HG03378 (cell line): Measurements from ENCODE around the gene NAIF1.
A peak's percentile ranks its signal among the peaks of the same experiment; 100 is the strongest.
"Not testable (repeated sequence)": the region's sequence is repeated elsewhere in the genome, so short reads cannot be mapped to it uniquely, and the experiment has no call there.

Experiments
- ATAC-seq: cut with Tn5 transposase; IDR thresholded peaks from one replicate; pipeline ENCODE4 v1.9.1; 2021; ENCODE audit warnings: mild to moderate bottlenecking, moderate library complexity; ENCODE audit not compliant: unreplicated experiment

The NAIF1 gene, protein sequence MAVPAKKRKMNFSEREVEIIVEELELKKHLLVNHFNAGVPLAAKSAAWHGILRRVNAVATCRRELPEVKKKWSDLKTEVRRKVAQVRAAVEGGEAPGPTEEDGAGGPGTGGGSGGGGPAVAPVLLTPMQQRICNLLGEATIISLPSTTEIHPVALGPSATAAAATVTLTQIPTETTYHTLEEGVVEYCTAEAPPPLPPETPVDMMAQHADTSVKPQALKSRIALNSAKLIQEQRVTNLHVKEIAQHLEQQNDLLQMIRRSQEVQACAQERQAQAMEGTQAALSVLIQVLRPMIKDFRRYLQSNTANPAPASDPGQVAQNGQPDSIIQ

DNA sequence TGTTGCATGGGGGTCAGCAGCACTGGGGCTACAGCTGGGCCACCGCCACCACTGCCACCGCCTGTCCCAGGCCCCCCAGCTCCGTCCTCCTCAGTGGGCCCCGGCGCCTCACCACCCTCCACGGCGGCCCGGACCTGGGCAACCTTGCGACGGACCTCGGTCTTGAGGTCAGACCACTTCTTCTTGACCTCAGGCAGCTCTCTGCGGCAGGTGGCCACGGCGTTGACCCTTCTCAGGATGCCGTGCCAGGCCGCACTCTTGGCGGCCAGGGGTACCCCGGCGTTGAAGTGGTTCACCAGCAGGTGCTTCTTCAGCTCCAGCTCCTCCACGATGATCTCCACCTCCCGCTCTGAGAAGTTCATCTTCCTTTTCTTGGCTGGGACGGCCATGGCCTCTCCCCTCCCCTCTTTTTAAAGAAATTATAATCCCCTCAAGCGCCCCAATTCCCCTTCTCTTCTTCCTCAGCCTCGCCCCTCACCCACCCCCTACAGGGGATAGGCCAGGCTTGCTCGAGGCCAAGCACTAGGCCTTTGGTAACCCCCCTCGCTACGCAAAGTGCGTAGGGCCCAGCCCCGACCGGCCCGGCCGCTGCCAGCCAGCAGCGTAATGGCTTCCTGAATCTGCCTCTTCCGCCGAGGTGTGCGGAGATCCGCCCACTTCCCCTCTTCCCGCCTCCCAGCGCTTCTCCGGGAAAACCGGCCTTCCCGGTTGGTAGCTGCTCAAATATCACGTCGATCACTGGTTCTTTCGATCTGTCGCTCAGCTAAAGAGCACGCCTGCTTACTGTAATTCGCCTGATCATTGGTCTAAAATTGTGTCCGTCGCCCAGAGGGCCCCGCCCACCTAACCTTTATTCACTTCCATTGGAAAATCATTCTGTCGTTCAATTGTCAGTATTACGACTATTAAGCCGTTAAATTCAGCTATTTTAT lies at the start of gene NAIF1:
Gene NAIF1 (minus strand): TSS at position 608 of the 932 bp plus-strand sequence. CDS start 219 bp downstream, at position 389.
- peak; percentile 68 for ATAC-seq

DNA sequence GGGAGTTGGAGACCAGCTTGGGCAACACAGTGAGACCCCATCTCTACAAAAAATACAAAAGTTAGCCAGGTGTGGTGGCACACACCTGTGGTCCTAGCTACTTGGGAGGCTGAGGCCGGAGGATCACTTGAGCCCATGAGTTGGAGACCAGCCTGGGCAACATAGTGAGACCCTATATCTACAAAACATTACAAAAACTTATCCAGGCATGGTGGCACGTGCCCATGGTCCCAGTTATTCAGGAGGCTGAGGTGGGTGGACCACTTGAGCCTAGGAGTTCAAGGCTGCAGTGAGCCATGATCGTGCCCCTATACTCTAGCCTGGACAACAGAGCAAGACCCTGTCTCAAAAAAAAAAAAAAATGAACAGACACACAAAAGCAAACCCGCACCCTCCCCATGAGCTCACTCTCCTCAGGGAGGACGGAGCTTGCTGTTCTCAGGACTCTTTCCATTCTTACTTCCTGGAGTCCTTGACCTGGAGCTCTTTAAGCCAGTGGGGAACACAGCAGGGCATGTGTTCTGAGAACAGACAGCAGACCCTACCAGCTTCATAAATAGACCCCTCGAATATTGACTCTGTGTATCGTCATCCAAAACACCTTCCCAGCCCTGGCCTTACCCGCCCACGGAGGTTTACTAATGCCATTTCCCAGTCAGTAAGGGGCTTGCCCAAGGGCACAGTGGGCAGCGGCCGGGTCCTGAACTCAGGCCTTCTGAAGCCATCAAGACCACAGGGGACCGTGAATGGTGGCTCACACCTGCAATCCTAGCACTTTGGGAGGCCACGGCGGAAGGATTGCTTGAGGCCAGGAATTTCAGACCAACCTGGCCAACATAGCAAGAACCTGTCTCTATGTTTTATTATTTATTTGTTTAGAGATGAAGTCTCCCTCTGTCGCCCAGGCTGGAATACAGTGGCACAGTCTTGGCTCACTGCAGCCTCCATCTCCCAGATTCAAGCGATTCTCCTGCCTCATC lies 49.3 kb upstream of the NAIF1 start:
- no peak for ATAC-seq

DNA sequence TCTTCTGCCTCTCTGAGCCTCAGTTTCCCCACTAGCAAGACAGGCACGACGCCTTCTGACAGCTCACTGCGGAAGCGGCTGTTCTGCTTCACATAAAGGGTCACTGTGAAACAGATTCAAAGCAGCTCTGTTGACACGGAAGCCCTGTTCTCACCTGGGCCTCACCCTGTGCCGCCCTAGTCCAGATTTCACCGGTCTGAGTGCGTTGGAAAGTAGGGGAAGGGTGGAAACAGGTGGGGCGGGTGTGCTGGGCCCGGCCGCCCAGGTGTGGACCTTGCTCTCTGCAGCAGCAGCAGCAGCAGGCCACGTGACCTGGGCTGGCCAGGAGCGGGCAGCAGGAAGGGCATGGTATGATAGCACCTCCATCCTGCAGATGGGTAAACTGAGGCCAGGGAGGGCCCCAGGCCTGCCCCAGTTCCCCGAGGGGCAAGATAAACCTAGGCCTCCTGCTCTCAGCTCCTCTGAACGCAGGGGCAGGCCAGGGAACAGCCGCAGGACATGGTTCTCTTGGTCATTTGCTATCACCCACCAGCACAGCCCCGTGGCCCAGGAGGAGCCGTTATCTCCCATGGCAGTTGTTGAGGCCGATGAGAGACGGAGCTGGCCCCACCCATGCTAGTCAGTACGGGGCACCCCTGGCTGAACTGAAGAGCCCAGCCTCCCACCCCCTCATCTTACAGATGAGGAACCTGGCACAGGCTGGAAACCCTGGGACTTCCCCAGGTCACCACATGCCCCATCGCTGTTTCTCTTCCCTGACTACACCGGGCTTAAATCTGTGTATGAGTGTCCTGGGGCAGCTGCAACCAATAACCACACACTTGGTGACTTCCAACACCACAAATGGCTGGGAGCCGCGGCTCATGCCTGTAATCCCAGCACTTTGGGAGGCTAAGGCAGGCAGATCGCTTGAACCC lies 48.3 kb upstream of the NAIF1 start:
- ATAC-seq = no peak

DNA sequence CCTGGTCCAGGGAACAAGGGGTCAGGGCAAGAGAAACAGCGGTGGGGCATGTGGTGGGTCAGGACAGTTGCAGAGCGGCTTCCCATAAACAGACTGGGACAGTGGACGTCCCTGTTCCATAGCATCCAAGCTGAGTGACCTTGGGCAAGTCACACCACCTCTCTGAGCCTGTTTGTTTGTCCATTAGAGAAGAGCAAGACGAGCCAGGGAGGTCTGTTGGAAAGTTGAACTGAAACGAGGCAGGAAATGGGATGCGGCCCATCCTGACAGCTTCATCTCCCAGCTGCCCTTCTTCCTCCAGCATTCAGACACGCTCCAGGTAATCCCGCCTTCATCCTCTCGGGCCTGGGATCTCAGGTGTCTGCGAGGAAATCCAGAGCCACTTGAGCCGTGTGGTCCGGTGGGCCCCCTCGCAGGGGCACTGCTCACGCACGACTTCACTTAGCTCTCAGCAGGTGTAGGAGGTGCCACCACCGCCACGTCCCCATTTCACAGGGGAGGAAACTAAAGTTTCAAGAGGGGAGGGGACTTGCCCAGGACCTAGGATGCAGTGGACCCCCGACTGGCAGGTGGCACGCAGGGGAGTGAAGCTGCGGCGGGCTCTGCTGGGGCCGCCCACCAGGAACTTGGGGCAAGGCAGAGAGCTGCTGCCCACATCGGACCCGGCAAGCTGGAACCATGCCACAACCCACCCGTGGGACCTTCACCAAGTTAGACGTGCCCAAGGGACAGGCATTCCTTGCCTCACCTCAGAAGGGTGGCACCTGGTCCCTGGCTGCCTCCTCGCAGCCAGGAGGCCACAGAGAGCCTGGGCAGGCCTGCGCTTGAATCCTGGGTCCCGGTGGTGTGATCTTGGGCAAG lies 47.4 kb upstream of the NAIF1 start:
- ATAC-seq = no peak

DNA sequence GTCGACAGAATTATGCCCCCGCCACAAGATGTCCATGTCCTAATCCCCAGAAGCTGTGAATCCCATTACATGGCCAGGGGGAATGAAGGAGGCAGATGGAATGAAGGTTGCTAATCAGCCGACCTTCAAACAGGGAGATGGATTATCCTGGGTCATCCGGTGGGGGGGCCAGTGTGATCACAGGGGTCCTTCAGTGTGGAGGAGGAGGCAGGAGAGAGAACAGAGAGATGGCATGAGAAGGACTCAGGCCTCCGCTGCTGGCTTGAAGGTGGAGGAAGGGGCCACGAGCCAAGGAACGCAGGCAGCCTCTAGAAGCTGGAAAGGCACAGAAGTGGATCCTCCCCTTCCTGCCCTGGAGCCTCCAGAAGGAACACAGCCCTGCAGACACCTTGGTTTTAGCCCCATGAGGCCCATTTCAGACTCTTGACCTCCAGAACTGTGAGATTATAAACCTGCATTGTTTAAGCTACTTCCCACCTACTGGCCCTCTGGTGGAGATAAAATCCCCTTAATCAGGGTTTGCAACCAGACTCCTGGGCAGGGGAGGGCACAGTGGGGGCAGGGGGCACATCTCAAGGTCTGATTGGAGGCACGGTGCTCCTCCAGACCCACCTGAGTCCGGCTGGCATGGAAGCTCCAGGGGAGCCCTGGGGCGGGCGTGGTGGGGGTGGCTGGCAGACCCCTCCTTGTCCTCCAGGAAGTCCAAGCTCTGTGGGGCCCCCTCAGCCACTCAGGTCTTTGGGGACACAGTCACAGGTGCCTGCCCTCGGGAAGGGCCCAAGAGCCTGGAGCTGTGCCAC lies 46.6 kb upstream of the NAIF1 start:
- ATAC-seq = no peak

DNA sequence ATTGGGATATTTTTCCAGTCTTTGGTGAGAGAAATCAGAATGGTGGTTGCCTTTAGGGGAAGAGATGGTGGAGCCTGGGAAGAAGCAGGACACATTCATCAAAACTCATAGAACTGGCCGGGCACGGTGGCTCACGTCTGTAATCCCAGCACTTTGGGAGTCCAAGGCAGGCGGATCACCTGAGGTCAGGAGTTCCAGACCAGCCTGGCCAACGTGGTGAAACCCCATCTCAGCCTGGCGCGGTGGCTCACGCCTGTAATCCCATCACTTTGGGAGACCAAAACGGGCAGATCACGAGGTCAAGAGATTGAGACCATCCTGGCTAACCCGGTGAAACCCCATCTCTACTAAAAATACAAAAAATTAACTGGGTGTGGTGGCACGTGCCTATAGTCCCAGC lies 44.6 kb upstream of the NAIF1 start:
- not testable (repeated sequence) for ATAC-seq

DNA sequence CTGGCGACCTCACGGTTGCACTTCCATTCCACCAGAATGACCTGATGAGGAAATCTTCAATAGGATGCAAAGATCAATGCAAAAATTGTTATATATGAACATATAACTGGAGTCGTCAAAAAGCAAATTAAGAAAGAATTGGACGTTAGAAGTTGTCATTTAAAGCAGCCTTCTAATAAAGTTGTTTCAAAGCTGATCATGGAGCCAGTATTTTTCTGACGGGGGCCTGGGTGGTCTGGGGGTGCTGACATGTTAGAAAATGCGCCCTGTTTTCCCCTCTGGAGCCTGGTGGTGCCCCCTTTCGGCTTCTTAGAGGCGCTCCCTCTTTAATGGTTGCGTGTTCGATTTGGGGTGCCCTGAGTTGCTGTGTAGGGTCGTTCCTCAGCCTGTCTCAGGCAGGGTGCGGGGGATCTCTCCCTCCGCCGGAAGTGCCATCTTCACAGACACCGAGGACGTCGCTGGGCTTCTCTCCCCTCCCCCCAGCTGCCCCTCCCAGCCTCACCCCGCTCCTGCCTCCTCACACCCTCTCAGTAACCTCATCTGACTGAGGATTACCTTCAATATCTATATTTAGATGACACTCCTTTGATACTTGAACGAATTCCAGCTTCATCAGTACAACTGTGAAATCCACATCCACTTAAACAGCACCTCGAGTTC lies 42.1 kb upstream of the NAIF1 start:
- no peak for ATAC-seq

DNA sequence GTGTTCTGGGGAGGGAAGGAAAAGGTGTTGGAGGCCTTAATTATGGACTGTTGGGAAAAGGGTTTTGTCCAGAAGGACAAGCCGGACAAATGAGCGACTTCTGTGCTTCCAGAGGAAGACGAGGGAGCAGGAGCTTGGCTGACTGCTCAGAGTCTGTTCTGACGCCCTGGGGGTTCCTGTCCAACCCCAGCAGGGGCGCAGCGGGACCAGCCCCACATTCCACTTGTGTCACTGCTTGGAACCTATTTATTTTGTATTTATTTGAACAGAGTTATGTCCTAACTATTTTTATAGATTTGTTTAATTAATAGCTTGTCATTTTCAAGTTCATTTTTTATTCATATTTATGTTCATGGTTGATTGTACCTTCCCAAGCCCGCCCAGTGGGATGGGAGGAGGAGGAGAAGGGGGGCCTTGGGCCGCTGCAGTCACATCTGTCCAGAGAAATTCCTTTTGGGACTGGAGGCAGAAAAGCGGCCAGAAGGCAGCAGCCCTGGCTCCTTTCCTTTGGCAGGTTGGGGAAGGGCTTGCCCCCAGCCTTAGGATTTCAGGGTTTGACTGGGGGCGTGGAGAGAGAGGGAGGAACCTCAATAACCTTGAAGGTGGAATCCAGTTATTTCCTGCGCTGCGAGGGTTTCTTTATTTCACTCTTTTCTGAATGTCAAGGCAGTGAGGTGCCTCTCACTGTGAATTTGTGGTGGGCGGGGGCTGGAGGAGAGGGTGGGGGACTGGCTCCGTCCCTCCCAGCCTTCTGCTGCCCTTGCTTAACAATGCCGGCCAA lies 41.3 kb upstream of the NAIF1 start:
- ATAC-seq = no peak

- no peak for ATAC-seq
Observed at GRCh38 chr9:128107468-128108268, 40.5 kb upstream of the NAIF1 start.

DNA sequence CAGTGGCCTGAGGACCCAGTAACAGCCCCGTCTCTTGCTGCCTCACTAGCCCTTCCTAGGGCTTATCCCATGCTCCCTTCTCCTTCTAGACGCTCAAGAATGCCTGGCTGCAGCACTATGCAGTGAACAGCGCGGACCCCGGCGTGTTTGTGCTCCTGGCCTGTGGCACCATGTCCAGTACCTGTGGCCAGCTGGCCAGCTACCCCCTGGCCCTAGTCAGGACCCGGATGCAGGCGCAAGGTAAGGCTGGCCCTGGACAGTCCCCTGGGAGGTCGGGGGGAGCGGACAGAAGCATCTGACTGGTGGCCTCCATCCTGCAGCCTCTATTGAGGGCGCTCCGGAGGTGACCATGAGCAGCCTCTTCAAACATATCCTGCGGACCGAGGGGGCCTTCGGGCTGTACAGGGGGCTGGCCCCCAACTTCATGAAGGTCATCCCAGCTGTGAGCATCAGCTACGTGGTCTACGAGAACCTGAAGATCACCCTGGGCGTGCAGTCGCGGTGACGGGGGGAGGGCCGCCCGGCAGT lies 39.9 kb upstream of the NAIF1 start:
- ATAC-seq = no peak

- no peak for ATAC-seq
Observed at GRCh38 chr9:128106181-128106939, 39.2 kb upstream of the NAIF1 start.

DNA sequence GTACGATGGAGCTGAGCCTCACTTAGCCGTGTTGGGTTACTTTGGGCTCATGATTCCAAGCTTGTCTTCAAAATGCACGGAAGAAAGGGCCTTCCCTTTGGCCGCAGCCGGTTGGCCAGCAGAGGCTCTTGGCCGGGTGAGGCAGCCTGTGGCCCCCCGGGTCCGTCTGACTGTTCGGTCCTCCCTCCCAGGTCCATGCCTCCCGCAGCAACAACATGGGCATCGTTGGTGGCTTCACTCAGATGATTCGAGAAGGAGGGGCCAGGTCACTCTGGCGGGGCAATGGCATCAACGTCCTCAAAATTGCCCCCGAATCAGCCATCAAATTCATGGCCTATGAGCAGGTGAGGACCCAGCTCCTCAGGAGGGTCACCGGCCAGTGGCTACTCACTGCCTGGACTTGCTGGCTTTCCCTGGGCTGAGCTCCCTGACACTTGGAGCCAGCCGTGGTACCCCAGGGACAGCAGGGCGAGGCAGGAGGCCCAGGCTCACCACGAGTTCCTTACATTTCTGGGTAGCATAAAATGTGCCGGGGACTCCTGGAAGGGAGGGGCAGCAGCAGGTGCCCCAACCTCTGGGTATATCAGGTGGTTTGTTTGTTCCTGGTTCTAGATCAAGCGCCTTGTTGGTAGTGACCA lies 38.5 kb upstream of the NAIF1 start:
- ATAC-seq = no peak

GRCh38 chr9:128104171-128104618 lies 37.1 kb upstream of the NAIF1 start:
- no peak for ATAC-seq

DNA sequence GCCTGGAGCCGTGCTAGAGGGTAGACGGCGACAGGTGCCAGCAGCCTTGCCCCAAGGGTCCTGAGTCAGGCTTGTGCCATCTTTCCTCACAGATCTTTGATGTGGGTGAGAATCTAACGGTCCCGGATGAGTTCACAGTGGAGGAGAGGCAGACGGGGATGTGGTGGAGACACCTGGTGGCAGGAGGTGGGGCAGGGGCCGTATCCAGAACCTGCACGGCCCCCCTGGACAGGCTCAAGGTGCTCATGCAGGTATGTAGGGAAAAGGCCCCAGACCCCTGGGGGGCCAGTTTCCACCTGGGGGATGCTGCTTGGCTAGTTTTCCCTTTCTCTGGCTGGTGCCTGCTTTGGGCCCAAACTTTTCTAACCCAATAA lies 36.5 kb upstream of the NAIF1 start:
- ATAC-seq = no peak
